OCI-LY1 (cell line): ENCODE results near the gene SLIRP.
A peak's percentile ranks its signal among the peaks of the same experiment; 100 is the strongest.

Source experiments
- H2AFZ ChIP-seq: fragments of 200-600 bp; sonication (generic), shearing (Covaris generic); 2 replicates; pipeline ENCODE4 v1.6.0; 2014; ENCODE audit warnings: antibody characterized with exemption, mild to moderate bottlenecking, low read length
- H3F3A ChIP-seq: fragments of 200-600 bp; sonication (generic), shearing (Covaris generic); 2 replicates; pipeline ENCODE4 v1.6.0; 2014; ENCODE audit warnings: mild to moderate bottlenecking, antibody characterized with exemption, low read length, moderate library complexity; ENCODE audit not compliant: insufficient read depth
- H3K27ac ChIP-seq: fragments of 200-600 bp; sonication (generic); 2 replicates; pipeline ENCODE4 v1.5.1; 2014; ENCODE audit warnings: low read length, mixed run types, mild to moderate bottlenecking, low read depth; ENCODE audit not compliant: poor library complexity, severe bottlenecking
- H3K27me3 ChIP-seq: fragments of 200-600 bp; sonication (generic); 2 replicates; pipeline ENCODE4 v1.6.0; 2014; ENCODE audit warnings: antibody characterized with exemption, mild to moderate bottlenecking, low read length, moderate library complexity; ENCODE audit not compliant: insufficient read depth
- H3K36me3 ChIP-seq: fragments of 200-600 bp; sonication (generic); 2 replicates; pipeline ENCODE4 v1.6.1; 2014; ENCODE audit warnings: mild to moderate bottlenecking, antibody characterized with exemption, low read length, moderate library complexity, mixed read lengths; ENCODE audit not compliant: insufficient read depth
- H3K4me1 ChIP-seq: fragments of 200-600 bp; sonication (generic); 2 replicates; pipeline ENCODE4 v1.5.1; 2014; ENCODE audit warnings: mild to moderate bottlenecking, low read length, moderate library complexity; ENCODE audit not compliant: insufficient read depth, severe bottlenecking
- H3K4me2 ChIP-seq: fragments of 200-600 bp; sonication (generic), shearing (Covaris generic); 2 replicates; pipeline ENCODE4 v1.6.1; 2014; ENCODE audit warnings: low read length
- H3K4me3 ChIP-seq: fragments of 200-600 bp; sonication (generic); 2 replicates; pipeline ENCODE4 v1.5.1; 2014; ENCODE audit warnings: low read length, low read depth, mild to moderate bottlenecking, mixed read lengths; ENCODE audit not compliant: poor library complexity, severe bottlenecking
- H3K79me2 ChIP-seq: fragments of 200-600 bp; shearing (Covaris generic); 2 replicates; pipeline ENCODE4 v1.6.1; 2016; ENCODE audit warnings: mixed run types, low read length, mixed read lengths; ENCODE audit not compliant: insufficient read depth
- H3K9ac ChIP-seq: fragments of 200-600 bp; sonication (generic), shearing (Covaris generic); 2 replicates; pipeline ENCODE4 v1.6.1; 2014; ENCODE audit warnings: mild to moderate bottlenecking, low read length, mixed read lengths
- H3K9me2 ChIP-seq: fragments of 200-600 bp; sonication (generic), shearing (Covaris generic); 2 replicates; pipeline ENCODE4 v1.6.1; 2014; ENCODE audit warnings: low read depth, mild to moderate bottlenecking, low read length, mixed read lengths
- H3K9me3 ChIP-seq: fragments of 200-600 bp; shearing (Covaris generic); 2 replicates; pipeline ENCODE4 v1.6.1; 2014; ENCODE audit warnings: low read length, mixed read lengths
- H4K20me1 ChIP-seq: fragments of 200-600 bp; sonication (generic), shearing (Covaris generic); 2 replicates; pipeline ENCODE4 v1.6.0; 2016; ENCODE audit warnings: mild to moderate bottlenecking, low read length; ENCODE audit not compliant: insufficient read depth
- CTCF ChIP-seq: fragments of 200-600 bp; sonication (generic), shearing (Covaris generic); IDR thresholded peaks from 2 replicates; pipeline ENCODE4 v1.5.1; 2017; ENCODE audit warnings: mild to moderate bottlenecking, antibody characterized with exemption, low read length, moderate library complexity, mixed read lengths
- EZH2 ChIP-seq: fragments of 200-600 bp; sonication (generic), shearing (Covaris generic); IDR thresholded peaks from 2 replicates; pipeline ENCODE4 v1.8.0; 2017; ENCODE audit warnings: borderline replicate concordance, mixed run types, mild to moderate bottlenecking, antibody characterized with exemption, low read length, moderate library complexity, mixed read lengths

SLIRP gene

GRCh38 chr14:77691259-77691658 is 16.6 kb upstream of the SLIRP start:
- H3K9me3 ChIP-seq: no peaks in the 10 kb centered on the region
- H3K27me3 ChIP-seq: no peaks in the 10 kb centered on the region
- H3K4me3 ChIP-seq: no peak overlapping the region
- H3K4me1 ChIP-seq: no peaks in the 10 kb centered on the region
- no peak overlapping the region for H3K9ac ChIP-seq
- H3F3A ChIP-seq: no peaks in the 10 kb centered on the region
- no peak overlapping the region for H3K4me2 ChIP-seq
- H3K36me3 ChIP-seq: peaks cover 40% of the 10 kb centered on the region; the same call in 1 of the 2 replicates
- no peak overlapping the region for H2AFZ ChIP-seq
- TF ChIP-seq EZH2 (no peak), CTCF (no peak)
- H3K79me2 ChIP-seq: no peaks in the 10 kb centered on the region
- no peak overlapping the region for H3K27ac ChIP-seq
- H3K9me2 ChIP-seq: no peaks in the 10 kb centered on the region
- no peaks in the 10 kb centered on the region for H4K20me1 ChIP-seq

- Histone ChIP-seq H3K36me3 (peaks cover 45% of the 10 kb centered on the region), H3K9ac (peak overlapping the region; percentile 95), H3K4me1 (peaks cover 32% of the 10 kb centered on the region), H3K79me2 (peaks cover 48% of the 10 kb centered on the region), H3K27me3 (no peaks in the 10 kb centered on the region), H3K27ac (no peak overlapping the region), H2AFZ (peak overlapping the region; percentile 18; the same call in 1 of the 2 replicates), H3K9me2 (no peaks in the 10 kb centered on the region), H3F3A (no peaks in the 10 kb centered on the region), H4K20me1 (no peaks in the 10 kb centered on the region), H3K4me3 (peak overlapping the region; percentile 100), H3K9me3 (no peaks in the 10 kb centered on the region), H3K4me2 (peak overlapping the region; percentile 75)
- TF ChIP-seq CTCF: peak; percentile 54; the same call in 1 of the 2 replicates
- TF ChIP-seq EZH2: no peak
Measured at GRCh38 chr14:77707355-77707723, 564 bp upstream of the SLIRP start.

GRCh38 chr14:77708749-77709148 is 846 bp downstream of the SLIRP start:
- no peak overlapping the region for H3K27ac ChIP-seq
- peak overlapping the region; percentile 100 for H3K4me3 ChIP-seq
- H3K9ac ChIP-seq: peak overlapping the region; percentile 95
- peaks cover 50% of the 10 kb centered on the region for H3K79me2 ChIP-seq
- no peaks in the 10 kb centered on the region for H3K27me3 ChIP-seq
- H3K9me2 ChIP-seq: no peaks in the 10 kb centered on the region
- no peaks in the 10 kb centered on the region for H3K9me3 ChIP-seq
- peaks cover 32% of the 10 kb centered on the region for H3K4me1 ChIP-seq
- H4K20me1 ChIP-seq: no peaks in the 10 kb centered on the region
- H3K36me3 ChIP-seq: peaks cover 49% of the 10 kb centered on the region
- no peaks in the 10 kb centered on the region for H3F3A ChIP-seq
- no peak for TF ChIP-seq CTCF
- TF ChIP-seq EZH2: no peak
- H2AFZ ChIP-seq: no peak overlapping the region
- H3K4me2 ChIP-seq: peak overlapping the region; percentile 75
